Loucy (cell line): ENCODE measurements around the gene APCDD1.

ENCODE experiments used
- H2AFZ ChIP-seq: fragments of 200-600 bp; sonication (generic); 2 replicates; pipeline ENCODE4 v1.6.0; 2016; ENCODE audit warnings: antibody characterized with exemption, mild to moderate bottlenecking, low read length, moderate library complexity
- H3F3A ChIP-seq: fragments of 200-600 bp; 2 replicates; pipeline ENCODE4 v1.6.0; 2016; ENCODE audit warnings: antibody characterized with exemption, low read depth, mild to moderate bottlenecking
- H3K27me3 ChIP-seq: fragments of 200-600 bp; sonication (generic); 2 replicates; pipeline ENCODE4 v1.6.1; 2014; ENCODE audit warnings: low read length, mild to moderate bottlenecking; ENCODE audit not compliant: insufficient read depth, poor library complexity, severe bottlenecking
- H3K36me3 ChIP-seq: fragments of 200-600 bp; sonication (generic); 2 replicates; pipeline ENCODE4 v1.6.1; 2016; ENCODE audit warnings: low read length; ENCODE audit not compliant: insufficient read depth
- H3K4me1 ChIP-seq: fragments of 200-600 bp; sonication (generic); 2 replicates; pipeline ENCODE4 v1.5.1; 2014; ENCODE audit warnings: low read length, mild to moderate bottlenecking; ENCODE audit not compliant: insufficient read depth, poor library complexity, severe bottlenecking
- H3K4me2 ChIP-seq: fragments of 200-600 bp; sonication (generic); 2 replicates; pipeline ENCODE4 v1.6.0; 2014; ENCODE audit warnings: antibody characterized with exemption, low read length, low read depth, mild to moderate bottlenecking; ENCODE audit not compliant: poor library complexity, severe bottlenecking
- H3K4me3 ChIP-seq: fragments of 200-600 bp; sonication (generic); 2 replicates; pipeline ENCODE4 v1.5.1; 2014; ENCODE audit warnings: low read length, mild to moderate bottlenecking, mixed read lengths; ENCODE audit not compliant: poor library complexity, severe bottlenecking
- H3K79me2 ChIP-seq: fragments of 200-600 bp; sonication (generic); 2 replicates; pipeline ENCODE4 v1.6.1; 2014; ENCODE audit warnings: low read length; ENCODE audit not compliant: insufficient read depth
- H3K9ac ChIP-seq: fragments of 200-600 bp; sonication (generic); 2 replicates; pipeline ENCODE4 v1.6.0; 2014; ENCODE audit warnings: mild to moderate bottlenecking, low read depth, low read length, moderate library complexity; ENCODE audit not compliant: poor library complexity, severe bottlenecking
- H3K9me2 ChIP-seq: fragments of 200-600 bp; sonication (generic); replicated peaks from 2 replicates; pipeline ENCODE4 v1.6.1; 2016; ENCODE audit warnings: low read depth, low read length, mixed read lengths
- H3K9me3 ChIP-seq: fragments of 200-600 bp; sonication (generic); 2 replicates; pipeline ENCODE4 v1.6.1; 2014; ENCODE audit warnings: mild to moderate bottlenecking, antibody characterized with exemption, low read length, low read depth; ENCODE audit not compliant: insufficient read depth
- H4K20me1 ChIP-seq: fragments of 200-600 bp; sonication (generic); 2 replicates; pipeline ENCODE4 v1.6.0; 2014; ENCODE audit warnings: antibody characterized with exemption, low read length, mild to moderate bottlenecking; ENCODE audit not compliant: insufficient read depth, poor library complexity, severe bottlenecking
- EZH2phosphoT487 ChIP-seq: fragments of 200-600 bp; IDR thresholded peaks from 2 replicates; pipeline ENCODE4 v1.6.1; 2018; ENCODE audit warnings: antibody characterized with exemption, mild to moderate bottlenecking, moderate library complexity, borderline replicate concordance
- TF ChIP-seq, protein P1 (sequence below): fragments of 200-600 bp; sonication (generic); conservative IDR thresholded peaks from 2 replicates; pipeline ENCODE4 v1.5.1; 2014; ENCODE audit warnings: mild to moderate bottlenecking, antibody characterized with exemption, low read length

The APCDD1 gene

DNA sequence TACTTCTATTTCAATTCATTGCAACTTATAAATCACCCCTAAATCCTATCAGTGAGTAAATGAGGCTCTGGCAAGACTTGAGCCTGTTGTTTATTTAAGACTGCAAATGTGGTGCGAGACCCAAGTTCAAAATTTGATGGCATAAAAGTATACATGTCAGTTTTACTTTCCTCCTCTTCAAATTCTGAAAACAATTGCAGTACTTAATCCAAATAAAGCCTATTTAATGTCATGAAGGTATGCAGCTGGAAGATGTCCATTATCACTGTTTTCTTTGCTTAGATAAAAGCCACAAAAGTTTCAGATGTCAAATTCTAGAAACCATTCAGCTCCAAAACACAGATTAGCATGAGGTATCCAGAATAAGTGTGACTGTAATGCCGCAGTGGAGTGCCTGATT is 3.3 kb downstream of the APCDD1 start:
- Histone ChIP-seq H3K4me1 (no peaks in the 10 kb centered on the region), H3K27me3 (peaks cover 9% of the 10 kb centered on the region), H3K4me3 (no peak overlapping the region), H3F3A (no peaks in the 10 kb centered on the region), H2AFZ (no peak overlapping the region), H4K20me1 (no peaks in the 10 kb centered on the region), H3K36me3 (no peaks in the 10 kb centered on the region), H3K9me2 (no peaks in the 10 kb centered on the region), H3K4me2 (no peak overlapping the region), H3K9me3 (no peaks in the 10 kb centered on the region), H3K9ac (no peak overlapping the region), H3K79me2 (no peaks in the 10 kb centered on the region)
- TF ChIP-seq, protein P1, sequence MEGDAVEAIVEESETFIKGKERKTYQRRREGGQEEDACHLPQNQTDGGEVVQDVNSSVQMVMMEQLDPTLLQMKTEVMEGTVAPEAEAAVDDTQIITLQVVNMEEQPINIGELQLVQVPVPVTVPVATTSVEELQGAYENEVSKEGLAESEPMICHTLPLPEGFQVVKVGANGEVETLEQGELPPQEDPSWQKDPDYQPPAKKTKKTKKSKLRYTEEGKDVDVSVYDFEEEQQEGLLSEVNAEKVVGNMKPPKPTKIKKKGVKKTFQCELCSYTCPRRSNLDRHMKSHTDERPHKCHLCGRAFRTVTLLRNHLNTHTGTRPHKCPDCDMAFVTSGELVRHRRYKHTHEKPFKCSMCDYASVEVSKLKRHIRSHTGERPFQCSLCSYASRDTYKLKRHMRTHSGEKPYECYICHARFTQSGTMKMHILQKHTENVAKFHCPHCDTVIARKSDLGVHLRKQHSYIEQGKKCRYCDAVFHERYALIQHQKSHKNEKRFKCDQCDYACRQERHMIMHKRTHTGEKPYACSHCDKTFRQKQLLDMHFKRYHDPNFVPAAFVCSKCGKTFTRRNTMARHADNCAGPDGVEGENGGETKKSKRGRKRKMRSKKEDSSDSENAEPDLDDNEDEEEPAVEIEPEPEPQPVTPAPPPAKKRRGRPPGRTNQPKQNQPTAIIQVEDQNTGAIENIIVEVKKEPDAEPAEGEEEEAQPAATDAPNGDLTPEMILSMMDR: no peak
- no peak for TF ChIP-seq EZH2phosphoT487

DNA sequence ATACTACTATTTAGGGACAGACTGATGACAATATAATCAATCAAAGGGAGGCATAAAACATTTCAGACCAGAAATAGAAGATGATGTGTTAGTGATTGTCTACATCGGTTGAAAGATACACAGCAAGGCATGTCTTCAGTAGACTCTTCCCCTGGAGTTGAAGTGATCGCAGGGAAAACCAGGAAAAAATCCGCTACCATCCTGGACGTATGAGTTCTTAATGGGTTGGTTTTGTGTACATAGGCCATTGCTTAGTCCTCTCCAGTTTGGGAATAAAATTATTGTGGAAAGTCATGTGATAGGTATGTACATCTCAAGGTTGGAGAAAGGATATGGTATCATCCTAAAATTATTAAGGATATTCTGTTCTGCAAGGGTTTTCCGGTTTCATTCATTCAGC is 4.3 kb downstream of the APCDD1 start:
- H3K9me3 ChIP-seq: no peaks in the 10 kb centered on the region
- H3K36me3 ChIP-seq: no peaks in the 10 kb centered on the region
- H3K27me3 ChIP-seq: peaks cover 9% of the 10 kb centered on the region
- H3F3A ChIP-seq: no peaks in the 10 kb centered on the region
- no peak overlapping the region for H3K4me2 ChIP-seq
- no peaks in the 10 kb centered on the region for H3K9me2 ChIP-seq
- H3K79me2 ChIP-seq: no peaks in the 10 kb centered on the region
- TF ChIP-seq, protein P1: no peak
- no peak for TF ChIP-seq EZH2phosphoT487
- H3K9ac ChIP-seq: no peak overlapping the region
- no peak overlapping the region for H3K4me3 ChIP-seq
- H4K20me1 ChIP-seq: no peaks in the 10 kb centered on the region
- H2AFZ ChIP-seq: no peak overlapping the region
- peaks cover 5% of the 10 kb centered on the region for H3K4me1 ChIP-seq

DNA sequence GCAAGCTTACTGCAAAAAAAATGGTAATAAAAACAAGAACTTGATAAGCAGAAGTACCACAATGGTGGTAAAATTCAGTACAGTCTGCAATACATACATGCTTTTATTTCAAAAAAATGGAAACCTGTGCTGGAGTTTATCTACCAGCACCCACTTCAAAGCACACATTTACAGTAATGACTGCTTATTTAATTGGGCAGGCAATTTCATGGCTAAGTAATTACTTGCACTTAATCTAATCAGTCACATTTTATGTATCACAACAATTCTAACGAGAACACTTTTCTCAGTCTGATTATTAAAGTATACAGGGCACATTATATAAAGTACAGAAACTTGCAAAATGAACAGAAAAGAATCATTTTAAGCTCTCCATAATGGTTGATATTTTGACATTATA is 5.2 kb downstream of the APCDD1 start:
- Histone ChIP-seq H3K4me3 (no peak overlapping the region), H3K36me3 (no peaks in the 10 kb centered on the region), H3K9me3 (no peaks in the 10 kb centered on the region), H4K20me1 (no peaks in the 10 kb centered on the region), H3K4me2 (no peak overlapping the region), H2AFZ (no peak overlapping the region), H3K27me3 (peaks cover 9% of the 10 kb centered on the region), H3K79me2 (no peaks in the 10 kb centered on the region), H3K4me1 (peaks cover 9% of the 10 kb centered on the region), H3K9me2 (no peaks in the 10 kb centered on the region), H3F3A (no peaks in the 10 kb centered on the region), H3K9ac (no peak overlapping the region)
- no peak for TF ChIP-seq EZH2phosphoT487
- TF ChIP-seq, protein P1: no peak
